ENCODE results near the gene SOAT2. TPM values are rescaled to one million over a fixed set of nuclear protein-coding genes. Genes with fewer than 3 reads are reported as not detected.

SOAT2 gene
- total RNA-seq, 6 donors from 2014 or later, result 0.11 to 3.1 (median 0.13) TPM; not detected in 3

GRCh38 chr12:53059434-53060063 lies 43.7 kb upstream of the SOAT2 start:
- no peaks in the 10 kb centered on the region for H3K27me3 ChIP-seq
- H3K9me3 ChIP-seq, result no peaks in the 10 kb centered on the region
- H3K4me1 ChIP-seq, result peaks cover 47 to 59% (median 50%) of the 10 kb centered on the region in 4 donors
- ATAC-seq (ENCODE audit: low FRiP score in 2 of 2), result no peak
- peaks cover 27 to 98% (median 80%) of the 10 kb centered on the region in 4 donors for H3K36me3 ChIP-seq
- 90 to 92% methylated on average over 7 to 14 of the region's 24 CpGs for WGBS, 2 donors
- DNase-seq, result no peak
- no peak for TF ChIP-seq EP300 (IDR thresholded peaks at IDR 0.05)
- no peak for TF ChIP-seq POLR2A (IDR thresholded peaks at IDR 0.05)
- no peak for TF ChIP-seq POLR2AphosphoS5 (IDR thresholded peaks at IDR 0.05)
- no peak for TF ChIP-seq CTCF (IDR thresholded peaks at IDR 0.05)
- H3K27ac ChIP-seq, result peak overlapping the region in 3 of 4 donors; percentile 48 to 78 (median 77)
- no peak overlapping the region for H3K4me3 ChIP-seq

GRCh38 chr12:53060064-53060720 lies 43.1 kb upstream of the SOAT2 start:
- no peak overlapping the region for H3K4me3 ChIP-seq
- H3K36me3 ChIP-seq, result peaks cover 26 to 100% (median 84%) of the 10 kb centered on the region in 4 donors
- peak overlapping the region in 3 of 4 donors; percentile 77 to 79 (median 78) for H3K27ac ChIP-seq
- peaks cover 41 to 52% (median 45%) of the 10 kb centered on the region in 4 donors for H3K4me1 ChIP-seq
- DNase-seq, result no peak
- no peaks in the 10 kb centered on the region for H3K27me3 ChIP-seq
- no peak for TF ChIP-seq CTCF (IDR thresholded peaks at IDR 0.05)
- no peaks in the 10 kb centered on the region for H3K9me3 ChIP-seq
- no peak for ATAC-seq (ENCODE audit: low FRiP score in 2 of 2)
- 81 to 89% methylated on average over 7 to 17 of the region's 17 CpGs for WGBS, 2 donors

GRCh38 chr12:53060721-53061276 lies 42.5 kb upstream of the SOAT2 start:
- DNase-seq (peak in 1 of 2 donors; percentile 84), ATAC-seq (ENCODE audit: low FRiP score in 2 of 2) (no peak)
- H3K27ac ChIP-seq, result peak overlapping the region; percentile 22 to 79 (median 78)
- no peaks in the 10 kb centered on the region for H3K9me3 ChIP-seq
- 56 to 78% methylated on average over 6 to 16 of the region's 18 CpGs for whole genome bisulfite sequencing, 2 donors
- peaks cover 24 to 100% (median 84%) of the 10 kb centered on the region in 4 donors for H3K36me3 ChIP-seq
- no peaks in the 10 kb centered on the region for H3K27me3 ChIP-seq
- TF ChIP-seq CTCF (IDR thresholded peaks at IDR 0.05), result no peak
- peak in 1 of 4 donors; percentile 15 for TF ChIP-seq POLR2A (IDR thresholded peaks at IDR 0.05)
- no peak overlapping the region for H3K4me3 ChIP-seq
- peaks cover 41 to 48% (median 46%) of the 10 kb centered on the region in 4 donors for H3K4me1 ChIP-seq

GRCh38 chr12:53061404-53062010 lies 41.8 kb upstream of the SOAT2 start:
- Histone ChIP-seq H3K27ac (peak overlapping the region; percentile 22 to 79 (median 78)), H3K36me3 (peaks cover 24 to 100% (median 82%) of the 10 kb centered on the region in 4 donors), H3K4me1 (peaks cover 48 to 56% (median 53%) of the 10 kb centered on the region in 4 donors), H3K9me3 (no peaks in the 10 kb centered on the region), H3K4me3 (no peak overlapping the region), H3K27me3 (no peaks in the 10 kb centered on the region)
- WGBS, 2 donors, result 58 to 67% methylated on average over 2 to 5 of the region's 5 CpGs
- ATAC-seq (ENCODE audit: low FRiP score in 2 of 2), result peak in 1 of 2 donors; percentile 60
- TF ChIP-seq POLR2A (IDR thresholded peaks at IDR 0.05), result no peak
- TF ChIP-seq CTCF (IDR thresholded peaks at IDR 0.05), result peak in 3 of 6 experiments; percentile 30 to 43 (median 35)
- peak in 1 of 2 donors; percentile 82 for DNase-seq
